ENCODE results near the gene ZNF430. TPM values are rescaled to one million over a fixed set of nuclear protein-coding genes. Genes with fewer than 3 reads are reported as not detected.
"Not testable (repeated sequence)": the region's sequence is repeated elsewhere in the genome, so short reads cannot be mapped to it uniquely, and the experiment has no call there.

ZNF430 gene
- polyA plus RNA-seq (ENCODE audit: insufficient read depth in 1 of 5, insufficient read length in 5 of 5, low replicate concordance in 1 of 5): 10 to 100 TPM in 4 of 5 donors, 1 to 10 TPM in 1; 9.2 to 16.0 (median 13.5) TPM
- long read RNA-seq, donor 1, partial matches to known transcripts: 0 of 5 reads
- long read RNA-seq, donor 1, other reads (novel, unspliced or antisense): 0 of 5 reads
- long read RNA-seq, donor 2, partial matches to known transcripts: 0 of 4 reads
- long read RNA-seq, donor 2, other reads (novel, unspliced or antisense): 0 of 4 reads
- long read RNA-seq, donor 3, partial matches to known transcripts: 0 of 3 reads
- long read RNA-seq, donor 3, other reads (novel, unspliced or antisense): 0 of 3 reads
- long read RNA-seq, donor 4, partial matches to known transcripts: 0 of 2 reads
- long read RNA-seq, donor 4, other reads (novel, unspliced or antisense): 0 of 2 reads
- long read RNA-seq, donor 5, partial matches to known transcripts: 12 of 15 reads
- long read RNA-seq, donor 5, other reads (novel, unspliced or antisense): 0 of 15 reads
- long read RNA-seq, donor 6, partial matches to known transcripts: 0 of 3 reads
- long read RNA-seq, donor 6, other reads (novel, unspliced or antisense): 0 of 3 reads
- long read RNA-seq, donor 7: 0 reads
- long read RNA-seq, donor 8: 0 reads

GRCh38 chr19:21020298-21021227 is at the start of gene ZNF430:
ZNF430 (plus strand) TSS chr19:21020657; CDS start chr19:21020801, 144 bp downstream.
- peak; percentile 91 to 92 for DNase-seq

- DNase-seq: not testable (repeated sequence)
Measured at GRCh38 chr19:20992788-20993187, 27.7 kb upstream of the ZNF430 start.

- DNase-seq: peak; percentile 89 to 92
Measured at GRCh38 chr19:20999731-21000352, 20.6 kb upstream of the ZNF430 start.

GRCh38 chr19:21021238-21021637 is 781 bp downstream of the ZNF430 start:
- not testable (repeated sequence) for DNase-seq

GRCh38 chr19:21022996-21023395 is 2.5 kb downstream of the ZNF430 start:
- DNase-seq: no peak

GRCh38 chr19:21023901-21024300 is 3.4 kb downstream of the ZNF430 start:
- no peak for DNase-seq

GRCh38 chr19:21028969-21029268 is 8.5 kb downstream of the ZNF430 start:
- no peak for DNase-seq

GRCh38 chr19:21045028-21045427 is 24.6 kb downstream of the ZNF430 start:
- no peak for DNase-seq

GRCh38 chr19:21046489-21046888 is 26.0 kb downstream of the ZNF430 start:
- no peak for DNase-seq

GRCh38 chr19:21047716-21048115 is 27.3 kb downstream of the ZNF430 start:
- no peak for DNase-seq

GRCh38 chr19:21052902-21053301 is 32.4 kb downstream of the ZNF430 start:
- no peak for DNase-seq

- DNase-seq: no peak
Measured at GRCh38 chr19:21065336-21065735, 44.9 kb downstream of the ZNF430 start.

GRCh38 chr19:21082011-21082975 is 61.8 kb downstream of the ZNF430 start, which contains the start of gene ZNF714:
ZNF714 (plus strand) TSS chr19:21082203; CDS start chr19:21098269, 16,066 bp downstream.
- DNase-seq: peak; percentile 71 to 84

GRCh38 chr19:21084343-21084742 is 63.9 kb downstream of the ZNF430 start:
- no peak for DNase-seq

GRCh38 chr19:21087871-21088270 is 67.4 kb downstream of the ZNF430 start:
- DNase-seq: no peak

GRCh38 chr19:21092109-21092508 is 71.7 kb downstream of the ZNF430 start:
- DNase-seq: no peak

- no peak for DNase-seq
Measured at GRCh38 chr19:21094347-21095025, 74.0 kb downstream of the ZNF430 start.

- no peak for DNase-seq
Measured at GRCh38 chr19:21098291-21098690, 77.8 kb downstream of the ZNF430 start.

- DNase-seq: no peak
Measured at GRCh38 chr19:21101521-21102242, 81.2 kb downstream of the ZNF430 start.
